NOMO-1 (cell line): Measurements from ENCODE around the gene NPIPA5.
"Not testable (repeated sequence)": the region's sequence is repeated elsewhere in the genome, so short reads cannot be mapped to it uniquely, and the experiment has no call there.

Source experiments
- DNase-seq, 2 experiments: peaks; one replicate each; lab custom pipeline; 2025; ENCODE audit not compliant: unreplicated experiment in 2 of 2; lab: John Stamatoyannopoulos, UW

Gene NPIPA5

GRCh38 chr16:15393025-15393424 lies 14.9 kb upstream of the NPIPA5 start:
- DNase-seq, result not testable (repeated sequence)

- DNase-seq, result not testable (repeated sequence)
Measured at GRCh38 chr16:15389916-15390315, 11.8 kb upstream of the NPIPA5 start.

DNA sequence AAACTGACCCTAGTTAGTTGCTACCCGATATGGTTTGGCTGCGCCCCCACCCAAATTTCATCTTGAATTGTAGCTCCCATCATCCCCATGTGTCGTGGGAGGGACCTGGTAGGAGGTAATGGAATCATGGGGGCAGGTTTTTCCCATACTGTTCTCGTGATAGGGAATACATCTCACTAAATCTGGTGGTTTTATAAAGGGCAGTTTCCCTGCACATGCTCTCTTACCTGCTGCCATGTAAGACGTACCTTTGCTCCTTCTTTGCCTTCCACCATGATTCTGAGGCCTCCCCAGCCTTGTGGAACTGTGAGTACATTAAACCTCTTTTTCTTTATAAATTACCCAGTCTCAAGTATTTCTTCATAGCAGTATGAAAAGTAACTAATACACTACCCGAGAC lies 10.0 kb upstream of the NPIPA5 start:
- not testable (repeated sequence) for DNase-seq

GRCh38 chr16:15382810-15383209 lies 4.7 kb upstream of the NPIPA5 start:
- DNase-seq, result not testable (repeated sequence)

DNA sequence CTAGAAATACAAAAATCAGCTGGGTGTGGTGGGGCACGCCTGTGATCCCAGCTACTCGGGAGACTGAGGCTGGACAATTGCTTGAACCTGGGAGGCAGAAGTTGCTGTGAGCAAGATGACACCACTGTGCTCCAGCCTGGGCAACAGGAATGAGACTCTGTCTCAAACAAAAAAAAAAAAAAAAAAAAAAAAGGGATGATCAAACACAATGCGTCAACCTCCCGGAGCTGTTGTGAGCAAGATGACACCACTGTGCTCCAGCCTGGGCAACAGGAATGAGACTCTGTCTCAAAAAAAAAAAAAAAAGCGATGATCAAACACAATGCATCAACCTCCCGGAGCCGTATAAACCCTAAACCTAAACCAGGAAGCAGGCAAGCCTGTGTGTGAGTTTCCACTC lies 20.6 kb downstream of the NPIPA5 start:
- not testable (repeated sequence) for DNase-seq

DNA sequence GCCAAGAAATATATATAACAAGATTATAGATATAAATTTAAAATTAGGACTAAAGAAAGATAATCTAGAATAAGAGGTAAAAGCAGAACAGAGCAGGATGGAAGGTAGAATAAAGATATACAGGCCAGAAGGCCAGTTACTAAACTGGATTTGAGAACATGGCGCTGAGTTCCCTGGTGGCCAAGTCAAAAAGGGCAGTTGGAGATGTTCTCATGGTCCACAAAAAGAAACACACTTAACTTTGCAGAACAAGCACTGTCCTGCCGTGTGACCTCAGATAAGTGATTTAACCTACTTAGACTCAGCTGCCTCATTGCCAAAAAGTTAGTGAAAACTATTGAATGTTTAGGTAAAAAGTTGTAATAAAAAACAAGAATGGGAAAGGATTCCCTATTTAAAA lies 23.2 kb downstream of the NPIPA5 start:
- not testable (repeated sequence) for DNase-seq

- not testable (repeated sequence) for DNase-seq
Measured at GRCh38 chr16:15352852-15353251, 25.2 kb downstream of the NPIPA5 start.

GRCh38 chr16:15351745-15352144 lies 26.3 kb downstream of the NPIPA5 start:
- DNase-seq, result not testable (repeated sequence)

DNA sequence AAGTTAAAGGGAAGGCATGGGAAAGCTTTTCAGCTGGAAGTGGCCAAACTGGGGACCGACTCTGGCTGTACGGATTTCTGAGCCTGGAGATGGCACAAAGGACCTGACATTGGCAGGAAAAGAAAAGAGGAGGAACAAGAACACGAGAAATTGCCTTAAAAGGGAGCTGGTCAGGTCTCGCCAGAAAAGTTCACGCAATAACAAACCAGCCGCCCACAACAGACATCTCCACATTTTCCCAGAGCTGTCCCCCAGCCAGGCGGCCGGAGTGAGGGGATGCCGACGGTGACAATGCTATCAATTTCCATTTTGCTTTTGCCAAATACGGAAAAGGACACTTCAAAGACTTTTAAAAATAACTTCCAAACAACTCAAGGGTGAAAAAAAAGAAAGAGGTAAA lies 26.8 kb downstream of the NPIPA5 start:
- not testable (repeated sequence) for DNase-seq

- not testable (repeated sequence) for DNase-seq
Measured at GRCh38 chr16:15348721-15349120, 29.4 kb downstream of the NPIPA5 start.

DNA sequence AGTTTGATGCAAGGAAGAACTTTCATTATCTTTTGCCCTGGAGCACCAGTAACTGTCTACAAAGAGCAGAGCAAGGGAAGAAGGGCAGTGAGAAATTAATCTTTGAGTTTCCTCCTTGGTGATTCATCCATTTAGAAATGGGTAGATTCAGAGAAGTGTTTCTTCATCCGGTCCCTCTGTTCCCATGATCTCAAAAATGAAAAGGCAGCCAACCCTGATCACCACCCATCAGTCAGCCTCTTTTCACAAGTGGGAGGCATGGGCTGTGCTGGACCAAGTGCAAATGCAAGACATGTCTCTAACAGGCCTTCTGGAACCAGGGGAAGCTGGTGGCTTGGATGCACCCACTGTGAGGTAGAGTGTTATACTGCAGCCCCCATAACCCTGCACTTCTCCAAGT lies 35.8 kb downstream of the NPIPA5 start:
- DNase-seq, result not testable (repeated sequence)

GRCh38 chr16:15338986-15339385 lies 39.1 kb downstream of the NPIPA5 start:
- DNase-seq, result not testable (repeated sequence)

DNA sequence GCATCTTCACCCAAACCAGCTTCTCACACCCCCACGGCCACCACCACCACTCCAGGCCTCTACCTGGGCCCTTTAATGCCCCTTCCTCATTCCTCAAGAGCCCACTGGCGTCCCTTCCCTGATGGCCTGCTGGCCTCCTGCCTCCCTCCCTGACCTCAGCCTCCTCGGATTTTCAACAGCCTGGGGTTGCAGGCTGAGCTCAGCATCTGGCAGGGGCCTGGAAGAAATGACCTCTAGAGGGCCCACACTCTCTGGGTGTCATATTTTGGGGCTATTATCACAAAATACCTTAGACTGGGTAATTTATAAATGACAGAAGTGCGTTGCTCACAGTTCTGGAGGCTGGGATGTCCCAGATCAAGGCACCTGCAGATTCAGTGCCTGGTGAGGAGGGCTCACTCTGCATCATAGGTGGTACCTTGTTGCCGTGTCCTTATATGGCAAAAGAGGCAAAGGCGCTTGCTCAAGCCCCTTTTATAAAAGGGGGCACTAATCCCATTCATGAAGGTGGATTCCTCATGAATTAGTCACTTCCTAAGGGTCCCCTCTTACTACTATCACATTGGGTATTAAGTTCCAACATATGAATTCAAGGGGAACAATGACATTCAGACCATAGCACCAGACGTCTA lies 40.0 kb downstream of the NPIPA5 start:
- DNase-seq, result not testable (repeated sequence)

DNA sequence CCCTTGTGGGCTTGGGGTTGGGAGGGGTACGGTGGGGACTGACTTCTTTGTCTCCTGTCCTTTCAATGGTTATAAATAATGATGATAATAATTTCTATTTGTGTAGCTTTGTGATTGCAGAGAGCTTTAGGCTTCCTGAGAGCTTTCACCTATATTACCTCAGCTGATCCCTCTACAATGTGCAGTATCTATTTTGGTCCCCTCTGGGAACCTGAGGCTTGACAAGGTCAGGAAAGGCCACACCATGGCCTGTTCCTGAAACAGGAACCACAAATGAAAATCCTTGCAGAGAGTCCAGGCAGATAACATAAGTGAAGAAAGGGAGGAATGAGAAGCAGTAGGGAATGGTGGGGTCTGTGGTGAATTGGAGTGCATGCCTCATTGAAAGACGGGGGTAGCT lies 42.5 kb downstream of the NPIPA5 start:
- not testable (repeated sequence) for DNase-seq

DNA sequence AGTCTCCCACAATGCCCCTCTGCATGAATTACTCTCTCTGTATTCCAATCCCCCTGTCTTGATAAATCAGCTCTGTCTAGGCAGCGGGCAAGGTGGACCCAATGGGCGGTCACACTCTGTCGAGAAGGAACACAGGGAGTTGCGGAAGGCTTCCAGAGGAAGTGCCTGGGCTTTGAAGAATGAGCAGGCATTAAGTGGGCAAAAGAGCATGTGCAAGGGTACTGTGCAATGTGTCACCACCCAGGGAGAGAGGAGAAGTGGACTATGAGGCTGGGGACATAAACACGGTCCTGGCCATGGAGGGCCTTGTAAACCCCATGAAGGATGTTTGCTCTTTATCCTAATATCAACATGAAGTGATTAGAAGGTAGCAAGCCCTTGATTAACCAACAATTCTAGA lies 44.1 kb downstream of the NPIPA5 start:
- not testable (repeated sequence) for DNase-seq

DNA sequence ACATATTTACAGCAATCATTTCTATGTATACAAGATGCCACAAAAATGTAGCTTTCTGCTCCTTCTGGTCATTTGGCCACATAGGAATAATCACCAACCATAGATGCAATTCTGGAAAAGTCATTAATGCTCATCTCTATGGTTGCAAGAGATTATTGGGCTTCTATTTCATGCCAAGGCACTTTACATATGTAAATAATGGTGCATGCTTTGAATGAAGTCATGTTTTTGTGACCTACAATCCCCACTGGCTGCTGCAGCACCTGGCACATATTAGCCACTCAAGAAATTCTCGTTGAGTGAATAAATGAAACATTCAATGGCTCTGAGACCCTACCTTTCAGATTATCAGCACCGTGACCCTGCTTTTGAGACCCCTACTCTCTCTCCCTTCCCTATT lies 47.1 kb downstream of the NPIPA5 start:
- DNase-seq, result not testable (repeated sequence)

- DNase-seq, result not testable (repeated sequence)
Measured at GRCh38 chr16:15324954-15325353, 53.1 kb downstream of the NPIPA5 start.

GRCh38 chr16:15323373-15323772 lies 54.7 kb downstream of the NPIPA5 start:
- not testable (repeated sequence) for DNase-seq

GRCh38 chr16:15321221-15321620 lies 56.9 kb downstream of the NPIPA5 start:
- not testable (repeated sequence) for DNase-seq

DNA sequence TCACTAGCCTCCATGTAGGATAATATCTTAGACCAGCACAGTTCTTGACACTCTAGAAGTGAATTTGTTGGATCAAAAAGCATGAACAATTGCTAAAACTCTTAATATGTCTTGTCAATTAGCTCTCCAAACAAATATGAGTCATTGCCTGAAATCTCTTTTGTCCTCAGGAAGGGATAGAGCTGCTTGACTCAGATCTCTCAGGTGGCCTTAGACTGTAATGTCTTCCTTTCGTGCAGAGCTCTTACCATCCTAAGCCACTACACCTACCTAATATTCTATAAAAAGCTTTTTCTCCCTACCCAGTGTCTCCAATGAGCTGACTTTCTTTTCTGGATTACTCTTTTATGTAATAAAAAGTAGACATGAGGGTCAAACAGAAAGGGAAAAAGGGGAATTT lies 63.5 kb downstream of the NPIPA5 start:
- not testable (repeated sequence) for DNase-seq
